ENCODE data around the gene KCNMB3. TPM values are rescaled to one million over a fixed set of nuclear protein-coding genes. Genes with fewer than 3 reads are reported as not detected.

The KCNMB3 gene, protein sequence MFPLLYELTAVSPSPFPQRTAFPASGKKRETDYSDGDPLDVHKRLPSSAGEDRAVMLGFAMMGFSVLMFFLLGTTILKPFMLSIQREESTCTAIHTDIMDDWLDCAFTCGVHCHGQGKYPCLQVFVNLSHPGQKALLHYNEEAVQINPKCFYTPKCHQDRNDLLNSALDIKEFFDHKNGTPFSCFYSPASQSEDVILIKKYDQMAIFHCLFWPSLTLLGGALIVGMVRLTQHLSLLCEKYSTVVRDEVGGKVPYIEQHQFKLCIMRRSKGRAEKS
- polyA plus RNA-seq (2011; rRNA removed) (0.65 and 0.89 TPM in 2 replicates), polyA minus RNA-seq (2011; rRNA and poly(A)+ RNA removed) (0.78 and 1.5 TPM in 2 replicates)

DNA sequence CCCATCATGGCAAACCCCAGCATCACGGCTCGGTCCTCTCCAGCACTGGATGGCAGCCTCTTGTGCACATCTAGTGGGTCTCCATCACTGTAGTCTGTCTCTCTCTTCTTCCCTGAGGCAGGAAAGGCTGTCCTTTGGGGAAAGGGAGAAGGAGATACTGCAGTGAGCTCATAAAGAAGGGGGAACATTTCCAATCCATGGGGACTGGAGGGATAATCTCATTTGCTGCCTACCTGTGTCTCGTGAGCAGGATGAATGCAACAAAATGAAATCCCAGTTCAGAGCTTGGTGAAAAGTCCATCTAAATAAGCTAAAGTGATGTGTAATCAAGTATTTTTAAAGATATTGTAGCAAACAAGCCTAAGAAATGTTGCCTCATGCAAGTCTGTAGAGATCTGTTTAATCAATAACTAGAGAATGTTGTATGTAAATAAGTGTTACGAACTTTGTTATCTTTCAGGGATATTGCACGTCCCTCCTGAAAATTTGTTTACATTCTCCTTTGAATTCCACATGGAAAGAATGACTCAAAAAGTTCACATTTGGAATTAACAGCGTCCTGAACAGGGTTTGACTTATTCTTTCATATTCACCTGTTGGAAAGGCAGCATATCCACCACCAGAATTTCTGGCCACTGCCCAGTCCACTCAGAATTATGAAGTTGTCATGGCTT, at the start of gene KCNMB3:
TSS of gene KCNMB3 (minus strand) at position 312 of the 674 bp plus-strand sequence. CDS start at position 188, 124 bp downstream.
- Histone ChIP-seq H3K27ac (ENCODE audit: low read depth, low read length) (no peak within 1 kb of the TSS), H3K9me3 (ENCODE audit: control insufficient read depth, insufficient read depth, low read length) (no peaks in the 10 kb centered on the region), H3K4me3 (ENCODE audit: low read depth, low read length) (no peak within 1 kb of the TSS), H3K27me3 (ENCODE audit: control insufficient read depth, insufficient read depth, low read length) (no peaks in the 10 kb centered on the region)
- ChIA-PET CTCF (no interaction called here), POLR2A (no interaction called here)
- TF ChIP-seq, protein P1, sequence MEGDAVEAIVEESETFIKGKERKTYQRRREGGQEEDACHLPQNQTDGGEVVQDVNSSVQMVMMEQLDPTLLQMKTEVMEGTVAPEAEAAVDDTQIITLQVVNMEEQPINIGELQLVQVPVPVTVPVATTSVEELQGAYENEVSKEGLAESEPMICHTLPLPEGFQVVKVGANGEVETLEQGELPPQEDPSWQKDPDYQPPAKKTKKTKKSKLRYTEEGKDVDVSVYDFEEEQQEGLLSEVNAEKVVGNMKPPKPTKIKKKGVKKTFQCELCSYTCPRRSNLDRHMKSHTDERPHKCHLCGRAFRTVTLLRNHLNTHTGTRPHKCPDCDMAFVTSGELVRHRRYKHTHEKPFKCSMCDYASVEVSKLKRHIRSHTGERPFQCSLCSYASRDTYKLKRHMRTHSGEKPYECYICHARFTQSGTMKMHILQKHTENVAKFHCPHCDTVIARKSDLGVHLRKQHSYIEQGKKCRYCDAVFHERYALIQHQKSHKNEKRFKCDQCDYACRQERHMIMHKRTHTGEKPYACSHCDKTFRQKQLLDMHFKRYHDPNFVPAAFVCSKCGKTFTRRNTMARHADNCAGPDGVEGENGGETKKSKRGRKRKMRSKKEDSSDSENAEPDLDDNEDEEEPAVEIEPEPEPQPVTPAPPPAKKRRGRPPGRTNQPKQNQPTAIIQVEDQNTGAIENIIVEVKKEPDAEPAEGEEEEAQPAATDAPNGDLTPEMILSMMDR (IDR thresholded peaks at IDR 0.05; ENCODE audit: low read depth, low read length), result no peak
- DNase-seq (ENCODE audit: low read depth, low spot score), result no peak

DNA sequence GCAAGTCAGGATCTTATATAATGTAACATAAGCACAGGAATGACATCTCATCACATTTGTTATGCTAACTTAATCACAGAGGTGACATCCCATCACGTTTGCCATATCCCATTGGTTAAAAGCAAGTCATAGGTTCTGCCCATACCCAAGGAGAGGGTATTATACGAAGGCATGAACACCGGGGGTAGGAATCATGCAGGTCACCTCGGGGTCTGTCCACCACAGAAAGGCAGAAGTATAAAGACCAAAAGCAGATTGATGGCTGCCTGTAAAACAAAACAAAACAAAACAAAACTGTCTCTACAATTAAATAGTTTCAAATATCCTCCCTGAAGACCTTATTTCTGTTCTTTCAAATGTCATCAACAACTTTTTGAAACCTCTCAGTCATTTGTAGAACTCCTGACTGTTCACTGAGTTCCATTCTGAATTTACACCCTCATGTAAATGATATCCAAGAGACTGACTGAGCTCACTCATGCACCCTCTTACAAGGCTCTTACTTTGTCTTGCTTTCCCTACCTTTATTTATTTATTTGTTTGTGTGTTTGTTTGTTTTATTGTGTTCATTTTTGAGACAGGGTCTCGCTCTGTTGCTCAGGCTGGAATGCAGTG, 49.2 kb upstream of the KCNMB3 start:
- ChIA-PET POLR2A (no interaction called here), CTCF (interaction anchor here (1.5 kb wide), 1 partner anchor 15 kb away, joined by 5 read pairs; no protein-coding TSS in a partner anchor)
- Histone ChIP-seq H3K4me3 (ENCODE audit: low read depth, low read length) (no peak overlapping the region), H3K27ac (ENCODE audit: low read depth, low read length) (no peak overlapping the region), H3K27me3 (ENCODE audit: control insufficient read depth, insufficient read depth, low read length) (no peaks in the 10 kb centered on the region), H3K9me3 (ENCODE audit: control insufficient read depth, insufficient read depth, low read length) (no peaks in the 10 kb centered on the region)
- TF ChIP-seq, protein P1 (IDR thresholded peaks at IDR 0.05; ENCODE audit: low read depth, low read length), result no peak
- DNase-seq (ENCODE audit: low read depth, low spot score), result no peak

DNA sequence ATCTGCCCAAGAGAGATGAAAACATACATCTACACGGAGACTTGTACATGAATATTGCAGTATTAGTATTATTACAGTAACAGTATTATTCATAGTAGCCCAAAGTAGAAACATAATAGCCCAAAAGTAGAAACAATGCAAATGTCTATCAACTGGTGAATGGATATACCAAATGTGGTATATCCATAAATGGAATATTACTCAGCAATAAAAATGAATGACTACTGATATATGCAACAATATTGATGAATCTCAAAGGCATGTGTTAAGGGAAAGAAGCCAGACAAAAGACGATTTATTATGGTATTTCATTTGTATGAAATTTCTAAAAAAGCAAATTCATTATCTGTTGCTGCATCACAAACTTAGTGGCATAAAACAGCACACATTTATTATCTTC, 48.4 kb upstream of the KCNMB3 start:
- Histone ChIP-seq H3K9me3 (ENCODE audit: control insufficient read depth, insufficient read depth, low read length) (no peaks in the 10 kb centered on the region), H3K27me3 (ENCODE audit: control insufficient read depth, insufficient read depth, low read length) (no peaks in the 10 kb centered on the region), H3K27ac (ENCODE audit: low read depth, low read length) (no peak overlapping the region), H3K4me3 (ENCODE audit: low read depth, low read length) (no peak overlapping the region)
- TF ChIP-seq, protein P1 (IDR thresholded peaks at IDR 0.05; ENCODE audit: low read depth, low read length), result no peak
- ChIA-PET CTCF (no interaction called here), POLR2A (no interaction called here)
- no peak for DNase-seq (ENCODE audit: low read depth, low spot score)

DNA sequence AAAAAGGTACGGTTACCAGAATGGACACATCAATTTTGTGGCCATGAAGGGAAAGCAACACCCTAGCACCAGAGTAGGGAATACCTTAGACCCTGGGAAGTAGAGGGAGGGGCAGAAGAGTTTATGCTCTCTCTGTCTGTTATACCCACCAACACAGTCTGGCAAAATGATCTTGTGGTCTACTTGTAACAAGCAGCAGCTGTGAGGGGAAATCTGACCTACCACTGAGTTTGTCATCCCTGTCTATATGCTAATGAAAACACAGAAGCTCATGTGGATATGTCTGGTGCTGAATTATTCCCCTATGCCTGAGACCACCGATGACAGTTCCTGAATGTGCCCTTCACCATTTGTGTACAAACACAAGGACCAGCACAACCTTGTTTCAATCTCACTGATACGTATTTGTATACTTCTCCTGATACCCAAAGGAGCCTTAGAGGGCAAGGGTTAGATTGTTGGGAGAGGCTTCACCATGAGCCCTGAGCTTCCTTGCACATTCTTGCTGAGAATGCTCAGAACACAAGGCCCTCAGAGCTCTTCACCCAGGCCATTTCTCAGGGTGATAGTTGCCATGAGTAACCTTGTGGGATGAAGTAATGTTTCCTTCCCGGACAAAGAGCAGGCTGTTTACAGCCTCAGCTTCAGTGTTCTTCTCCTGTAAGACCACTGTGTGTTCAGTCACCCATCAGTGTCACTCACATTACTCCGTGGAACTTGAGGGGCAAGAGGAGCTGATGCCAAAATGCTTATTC, 47.2 kb upstream of the KCNMB3 start:
- Histone ChIP-seq H3K27ac (ENCODE audit: low read depth, low read length) (no peak overlapping the region), H3K4me3 (ENCODE audit: low read depth, low read length) (no peak overlapping the region), H3K9me3 (ENCODE audit: control insufficient read depth, insufficient read depth, low read length) (no peaks in the 10 kb centered on the region), H3K27me3 (ENCODE audit: control insufficient read depth, insufficient read depth, low read length) (no peaks in the 10 kb centered on the region)
- TF ChIP-seq, protein P1 (IDR thresholded peaks at IDR 0.05; ENCODE audit: low read depth, low read length), result no peak
- ChIA-PET POLR2A (no interaction called here), CTCF (no interaction called here)
- DNase-seq (ENCODE audit: low read depth, low spot score), result no peak
